Stomach (tissue), 4 donors: ENCODE measurements around the gene BFAR.

Experiments used
- POLR2A ChIP-seq, 4 donors: fragments of 450-650 bp; IDR thresholded peaks; one replicate each; pipeline ENCODE4 v1.6.1; 2016; ENCODE audit warnings: antibody characterized with exemption in 4 of 4, control low read depth in 2 of 4, mild to moderate bottlenecking in 1 of 4, moderate library complexity in 1 of 4
- POLR2AphosphoS5 ChIP-seq, 3 donors: sonication (generic); formaldehyde crosslinking; IDR thresholded peaks; one replicate each; pipeline ENCODE4 v1.6.1; 2016; ENCODE audit warnings: antibody characterized with exemption in 3 of 3
- TF ChIP-seq, protein P1 (sequence below), 7 experiments: fragments of 450-650 bp in 4 of 7; fragments of 200-600 bp in 3 of 7; sonication (generic) in 3 of 7; IDR thresholded peaks; one replicate each; pipeline ENCODE4 v1.5.1; 2016 to 2019; ENCODE audit warnings: antibody characterized with exemption in 7 of 7, control low read depth in 2 of 7, mild to moderate bottlenecking in 1 of 7

DNA sequence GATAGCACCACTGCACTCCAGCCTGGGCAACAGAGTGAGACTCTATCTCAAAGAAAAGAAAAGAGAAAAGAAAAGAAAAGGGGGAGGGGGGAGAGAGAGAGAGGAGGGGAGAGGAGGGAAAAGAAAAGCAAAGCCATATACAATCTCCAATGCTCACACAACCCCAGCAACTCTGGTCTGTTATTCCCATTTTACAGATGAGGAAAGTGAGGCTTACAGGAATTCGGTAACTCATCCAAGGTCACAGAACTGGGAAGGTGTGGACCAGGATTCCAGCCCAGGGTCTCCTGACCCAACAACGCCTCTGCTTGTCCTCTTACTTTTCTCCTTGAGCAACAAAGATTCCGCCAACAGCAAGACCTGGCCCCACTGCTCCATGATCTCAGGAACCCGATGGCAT, 48.4 kb downstream of the BFAR start:
- TF ChIP-seq, protein P1, sequence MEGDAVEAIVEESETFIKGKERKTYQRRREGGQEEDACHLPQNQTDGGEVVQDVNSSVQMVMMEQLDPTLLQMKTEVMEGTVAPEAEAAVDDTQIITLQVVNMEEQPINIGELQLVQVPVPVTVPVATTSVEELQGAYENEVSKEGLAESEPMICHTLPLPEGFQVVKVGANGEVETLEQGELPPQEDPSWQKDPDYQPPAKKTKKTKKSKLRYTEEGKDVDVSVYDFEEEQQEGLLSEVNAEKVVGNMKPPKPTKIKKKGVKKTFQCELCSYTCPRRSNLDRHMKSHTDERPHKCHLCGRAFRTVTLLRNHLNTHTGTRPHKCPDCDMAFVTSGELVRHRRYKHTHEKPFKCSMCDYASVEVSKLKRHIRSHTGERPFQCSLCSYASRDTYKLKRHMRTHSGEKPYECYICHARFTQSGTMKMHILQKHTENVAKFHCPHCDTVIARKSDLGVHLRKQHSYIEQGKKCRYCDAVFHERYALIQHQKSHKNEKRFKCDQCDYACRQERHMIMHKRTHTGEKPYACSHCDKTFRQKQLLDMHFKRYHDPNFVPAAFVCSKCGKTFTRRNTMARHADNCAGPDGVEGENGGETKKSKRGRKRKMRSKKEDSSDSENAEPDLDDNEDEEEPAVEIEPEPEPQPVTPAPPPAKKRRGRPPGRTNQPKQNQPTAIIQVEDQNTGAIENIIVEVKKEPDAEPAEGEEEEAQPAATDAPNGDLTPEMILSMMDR (IDR thresholded peaks at IDR 0.05) = no peak
- TF ChIP-seq POLR2AphosphoS5 (IDR thresholded peaks at IDR 0.05) (no peak), POLR2A (IDR thresholded peaks at IDR 0.05) (no peak)
